Astrocyte (in vitro differentiated cells and primary cell): ENCODE results near the gene LGALS3BP.

Experiments
- CTCF ChIP-seq: IDR thresholded peaks from 2 replicates; pipeline ENCODE4 v1.5.1; 2011; ENCODE audit warnings: low read depth, mild to moderate bottlenecking, inconsistent platforms, low read length, moderate library complexity; ENCODE audit not compliant: insufficient read depth
- EZH2 ChIP-seq: IDR thresholded peaks from 2 replicates; pipeline ENCODE4 v1.6.1; 2012; ENCODE audit warnings: mild to moderate bottlenecking, low read length, inconsistent platforms; ENCODE audit not compliant: insufficient read depth

GRCh38 chr17:79023886-79024771, 44.4 kb upstream of the LGALS3BP start, which contains the start of gene C1QTNF1:
- TF ChIP-seq CTCF = no peak
- TF ChIP-seq EZH2 = peak; percentile 62
